HepG2 (cell line): Measurements from ENCODE around the gene IKZF3. TPM values are rescaled to one million over a fixed set of nuclear protein-coding genes. Genes with fewer than 3 reads are reported as not detected.

Experiments used
- ATAC-seq: fragments of 200-7000 bp; cut with Tn5 transposase; 3 replicates; pipeline ENCODE4 v1.9.1; 2020; ENCODE audit warnings: mild to moderate bottlenecking, moderate library complexity
- BruUV-seq: library from RNA; stranded (reverse); fragments of 400-500 nt; replicated peaks from 2 replicates; lab custom pipeline; 2021; lab: Mats Ljungman, UMichigan
- CTCF ChIA-PET: fragments of 300-600 bp; formaldehyde crosslinking; extraction: SDS; loops from one replicate; lab custom pipeline; 2021; ENCODE audit warnings: low total read pairs, inconsistent platforms, low intra/inter-chr PET ratio; lab: Yijun Ruan, JAX
- POLR2A ChIA-PET: fragments of 350-600 bp; sonication (Branson Sonifier 250); formaldehyde crosslinking; loops from one replicate; lab custom pipeline; 2020; ENCODE audit warnings: antibody characterized with exemption, inconsistent platforms; lab: Yijun Ruan, JAX
- DNase-seq: peaks from one replicate; pipeline ENCODE4 v3.0.0-alpha.2; 2015; ENCODE audit warnings: low spot score
- FAIRE-seq: peaks from 3 replicates; lab custom pipeline; 2011; peaks lifted over from hg19 to GRCh38; lab: Jason Lieb, UNC
- H2AFZ ChIP-seq: one replicate; pipeline ENCODE4 v1.6.1; 2011; ENCODE audit warnings: low read length, inconsistent platforms
- H3K27ac ChIP-seq: fragments of 300-600 bp; 3 replicates; pipeline ENCODE4 v1.8.0; 2011; ENCODE audit warnings: mixed run types, mild to moderate bottlenecking, mixed read lengths, low read length, inconsistent platforms; ENCODE audit not compliant: insufficient read depth; ENCODE audit errors: extremely low read length
- H3K27me3 ChIP-seq, 2 experiments: fragments of 200-600 bp in 1 of 2; 2 replicates in 1 of 2; 3 replicates in 1 of 2; pipeline versions ENCODE4 v1.6.0 to v1.8.0; 2011; ENCODE audit warnings: low read length in 2 of 2, mild to moderate bottlenecking in 2 of 2, moderate library complexity in 2 of 2, inconsistent platforms in 1 of 2; ENCODE audit not compliant: insufficient read depth in 2 of 2, control insufficient read depth in 1 of 2
- H3K36me3 ChIP-seq, 2 experiments: fragments of 200-600 bp in 1 of 2; replicated peaks in 1 of 2; 2 replicates in 1 of 2; 3 replicates in 1 of 2; pipeline versions ENCODE4 v1.5.1 to v1.8.0; 2011; ENCODE audit warnings: low read length in 2 of 2, inconsistent platforms in 1 of 2; ENCODE audit not compliant: insufficient read depth in 2 of 2, control insufficient read depth in 1 of 2
- H3K4me1 ChIP-seq: 2 replicates; pipeline ENCODE4 v1.5.1; 2012; ENCODE audit warnings: low read length, inconsistent platforms; ENCODE audit not compliant: insufficient read depth
- H3K4me2 ChIP-seq: 2 replicates; pipeline ENCODE4 v1.6.0; 2011; ENCODE audit warnings: low read depth, low read length, inconsistent platforms
- H3K4me3 ChIP-seq, 3 experiments: fragments of 200-600 bp in 1 of 3; sonication (generic), shearing (Covaris generic) in 1 of 3; replicated peaks in 1 of 3; 2 replicates each; pipeline ENCODE4 v1.5.1; 2011 to 2016; ENCODE audit warnings: low read length in 3 of 3, inconsistent platforms in 2 of 3, low read depth in 2 of 3, mild to moderate bottlenecking in 2 of 3, control low read depth in 1 of 3, mixed read lengths in 1 of 3; ENCODE audit not compliant: insufficient read depth in 1 of 3
- H3K79me2 ChIP-seq: one replicate; pipeline ENCODE4 v1.6.1; 2011; ENCODE audit warnings: low read length, inconsistent platforms; ENCODE audit not compliant: insufficient read depth
- H3K9ac ChIP-seq: 2 replicates; pipeline ENCODE4 v1.6.0; 2011; ENCODE audit warnings: mild to moderate bottlenecking, low read depth, low read length, inconsistent platforms; ENCODE audit not compliant: insufficient read depth
- H3K9me3 ChIP-seq: 2 replicates; pipeline ENCODE4 v1.5.1; 2012; ENCODE audit warnings: mild to moderate bottlenecking, low read length
- H4K20me1 ChIP-seq: 2 replicates; pipeline ENCODE4 v1.6.0; 2011; ENCODE audit warnings: inconsistent platforms, mild to moderate bottlenecking, low read length, moderate library complexity; ENCODE audit not compliant: insufficient read depth
- CREB1 ChIP-seq, 2 experiments: fragments of 450-650 bp in 1 of 2; IDR thresholded peaks; 2 replicates each; pipeline ENCODE4 v1.6.1; 2016 to 2017; ENCODE audit warnings: control low read depth in 1 of 2, mild to moderate bottlenecking in 1 of 2, missing compliant biosample characterization in 1 of 2, missing genetic modification characterization in 1 of 2
- ZBTB40 ChIP-seq, 2 experiments: fragments of 450-650 bp in 1 of 2; sonication (generic) in 1 of 2; formaldehyde crosslinking in 1 of 2; IDR thresholded peaks; 2 replicates each; pipeline versions ENCODE4 v1.6.1 to v1.8.0; 2016 to 2022; ENCODE audit warnings: antibody characterized with exemption in 1 of 2, mild to moderate bottlenecking in 1 of 2, missing genetic modification reagents in 1 of 2
- ZNF260 ChIP-seq: sonication (generic); formaldehyde crosslinking; IDR thresholded peaks from 2 replicates; pipeline ENCODE4 v1.4.0; 2020; ENCODE audit warnings: missing genetic modification reagents, low read depth, mild to moderate bottlenecking, borderline replicate concordance
- WGBS: methylation state at CpG from one replicate; pipeline ENCODE4 v1.1.6; 2017; ENCODE audit warnings: low lambda C conversion rate; 5-methylcytosine and 5-hydroxymethylcytosine counted together
- in situ Hi-C: cut with HindIII; loops from 2 replicates; pipeline ENCODE4 v1.10.0; 2017; ENCODE audit warnings: low pct_unique_long_range_greater_than_20kb; ENCODE audit not compliant: extremely low pct_ligation_motif_present
- intact Hi-C: fragments of 100-400 bp; cut with micrococcal nuclease; formaldehyde crosslinking; loops from one replicate; pipeline ENCODE4 v1.10.0; 2022; ENCODE audit not compliant: unreplicated experiment
- polyA plus RNA-seq, 8 experiments: library from polyadenylated mRNA; depleted of rRNA in 3 of 8; stranded (reverse) in 7 of 8; unstranded in 1 of 8; fragments of >200 nt; fragmentation: Illumina TruSeq in 4 of 8; extraction: Trizol in 4 of 8; gene quantifications; 2 replicates each; pipeline versions ENCODE4 v1.2.1 to v1.2.3, GENCODE V29; 2011 to 2016; ENCODE audit warnings: low read depth in 4 of 8, missing spikeins in 1 of 8, mixed read lengths in 1 of 8; ENCODE audit not compliant: insufficient read depth in 1 of 8
- total RNA-seq, 5 experiments: library from RNA; depleted of rRNA; stranded (reverse); fragments of >200 nt; fragmentation: Illumina TruSeq; extraction: Trizol; gene quantifications; 2 replicates each; pipeline ENCODE4 v1.2.3, GENCODE V29; 2016; ENCODE audit warnings: low read depth in 1 of 5

The IKZF3 gene
- total and polyA plus RNA-seq, 2 of the 13 experiments (the other 11 are each of a cell fraction or from before 2014, with no cell fraction given), result not detected

- no peak for TF ChIP-seq ZBTB40 (IDR thresholded peaks at IDR 0.05)
- no peak for TF ChIP-seq ZBTB40 (CRISPR knock-in tag; IDR thresholded peaks at IDR 0.05)
Observed at GRCh38 chr17:39816272-39816671, 47.8 kb downstream of the IKZF3 start (continued).

GRCh38 chr17:39814497-39814896, 49.6 kb downstream of the IKZF3 start:
- H3K4me1 ChIP-seq, result no peaks in the 10 kb centered on the region
- H3K9me3 ChIP-seq, result no peaks in the 10 kb centered on the region
- WGBS, result 0% methylated on average over 2 of the region's 2 CpGs
- ChIA-PET POLR2A (no interaction called here), CTCF (no interaction called here)
- no peaks in the 10 kb centered on the region for H3K79me2 ChIP-seq
- H3K9ac ChIP-seq, result no peak overlapping the region
- no TSS peak for BruUV-seq
- in situ Hi-C loops (no loop called here), intact Hi-C loops (no loop called here)
- ATAC-seq (no peak), FAIRE-seq (no peak), DNase-seq (no peak)
- no peak for TF ChIP-seq ZNF260
- 0 out of 2 replicates have a peak, but pooled peaks have one; percentile 21 for TF ChIP-seq CREB1 (IDR thresholded peaks at IDR 0.05)
- no peak for TF ChIP-seq CREB1 (CRISPR knock-in tag; IDR thresholded peaks at IDR 0.05)
- no peak overlapping the region for H3K27ac ChIP-seq
- H3K36me3 ChIP-seq, result no peaks in the 10 kb centered on the region
- H2AFZ ChIP-seq, result no peak overlapping the region
- no peaks in the 10 kb centered on the region for H4K20me1 ChIP-seq
- no peak overlapping the region for H3K4me2 ChIP-seq
- H3K4me3 ChIP-seq, result no peak overlapping the region
- H3K27me3 ChIP-seq, result peaks cover 0 to 25% of the 10 kb centered on the region in 2 experiments; a peak in 3 of 5 replicates
